Activated T-cell treated with anti-CD3 and anti-CD28 coated beads for 4 hours (primary cell): ENCODE measurements around the gene OR52E8.
A peak's percentile ranks its signal among the peaks of the same experiment; 100 is the strongest.

ENCODE experiments used
- DNase-seq: peaks from one replicate; pipeline ENCODE4 v3.0.0-alpha.2; 2020

The OR52E8 gene

DNA sequence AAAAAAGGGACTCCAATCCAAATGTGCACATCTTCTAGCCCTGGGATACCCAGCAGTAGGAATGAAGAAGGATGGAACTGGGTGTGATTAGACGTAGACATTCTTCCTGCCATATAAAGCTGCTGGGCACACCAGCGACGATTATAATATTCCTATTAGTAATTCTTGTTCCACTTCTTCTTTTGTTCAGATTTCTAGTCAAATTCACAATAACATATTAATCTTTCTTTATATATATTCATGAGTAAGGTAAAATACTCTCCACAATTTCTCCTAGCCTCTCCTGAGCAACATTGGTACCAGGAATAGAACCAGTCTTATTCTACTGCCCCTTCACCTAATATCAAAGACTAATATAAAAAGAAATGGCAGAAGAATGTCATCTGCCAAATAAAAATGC, at the start of gene OR52E8:
TSS of gene OR52E8 (minus strand) at position 101 of the 400 bp plus-strand sequence. CDS start at position 101, 0 bp downstream.
- DNase-seq = no peak

GRCh38 chr11:5899534-5899933, 42.0 kb upstream of the OR52E8 start:
- no peak for DNase-seq

DNA sequence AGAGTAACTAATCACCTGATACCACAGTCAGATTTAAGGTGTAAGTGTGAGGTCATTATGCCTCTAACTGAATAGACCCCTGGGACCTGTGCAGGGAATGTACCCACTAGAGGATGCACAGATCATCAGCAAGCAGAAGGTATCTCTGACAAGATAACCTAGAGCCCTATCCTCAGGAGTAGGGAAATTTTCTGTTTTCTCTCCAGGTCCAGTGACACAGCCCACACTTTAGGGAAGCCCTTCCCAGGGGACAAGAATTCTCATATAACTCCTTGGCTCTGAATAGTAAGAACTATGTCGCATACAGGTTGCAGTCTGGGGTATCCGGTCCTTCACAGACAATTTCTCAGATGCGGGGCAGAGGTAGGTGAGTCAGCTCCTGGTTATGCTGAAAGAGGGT, 35.4 kb upstream of the OR52E8 start, which contains the start of gene OR52E5:
TSS of gene OR52E5 (plus strand) at position 301 of the 400 bp plus-strand sequence. CDS start 7,569 bp downstream, outside the sequence.
- no peak for DNase-seq

- DNase-seq = no peak
These were observed 33.8 kb upstream of the OR52E8 start for GRCh38 chr11:5891216-5891800.

- no peak for DNase-seq
These were observed 30.2 kb upstream of the OR52E8 start for GRCh38 chr11:5887661-5888060.

DNA sequence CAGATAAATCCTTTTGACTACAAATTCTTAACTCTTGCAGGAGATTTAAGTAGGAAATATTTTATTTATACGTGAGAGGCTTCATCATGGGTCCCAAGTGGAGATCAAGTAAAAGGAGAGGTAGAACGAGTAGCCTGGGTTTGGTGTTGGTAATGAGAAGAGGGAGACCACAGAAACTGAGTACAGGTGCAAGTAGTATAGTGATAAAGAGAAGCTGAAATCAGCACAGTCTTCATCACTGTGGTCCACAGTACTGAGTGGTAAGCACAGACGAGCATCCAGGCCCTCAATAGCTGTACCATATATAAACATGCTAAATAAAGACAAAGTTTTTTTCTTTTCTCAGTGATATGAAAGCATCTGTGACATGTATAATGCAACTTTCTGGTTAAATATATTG, 29.7 kb upstream of the OR52E8 start:
- no peak for DNase-seq

GRCh38 chr11:5881756-5882155, 24.3 kb upstream of the OR52E8 start:
- no peak for DNase-seq

DNA sequence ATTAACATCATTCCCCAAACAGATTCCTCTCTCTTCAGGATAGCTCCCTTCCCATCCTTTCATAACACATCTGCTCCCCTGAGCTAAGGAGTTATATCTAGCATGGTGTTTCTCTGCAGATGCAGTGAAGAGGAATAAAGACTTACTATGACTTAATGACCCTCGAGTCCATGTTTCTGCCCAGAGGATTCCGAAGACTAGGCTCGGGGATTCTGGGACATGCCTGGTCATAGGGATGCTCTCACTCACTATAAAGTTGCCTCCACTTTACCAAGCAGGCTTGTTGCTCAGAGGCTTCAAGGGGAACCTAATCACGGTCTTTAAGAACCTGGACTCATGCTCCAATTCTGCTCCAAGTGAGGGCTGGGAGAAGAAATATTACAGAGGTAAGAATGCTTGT, 22.8 kb upstream of the OR52E8 start, which contains the start of gene OR52E4:
TSS of gene OR52E4 (plus strand) at position 301 of the 400 bp plus-strand sequence. CDS start 3,664 bp downstream, outside the sequence.
- DNase-seq = no peak

DNA sequence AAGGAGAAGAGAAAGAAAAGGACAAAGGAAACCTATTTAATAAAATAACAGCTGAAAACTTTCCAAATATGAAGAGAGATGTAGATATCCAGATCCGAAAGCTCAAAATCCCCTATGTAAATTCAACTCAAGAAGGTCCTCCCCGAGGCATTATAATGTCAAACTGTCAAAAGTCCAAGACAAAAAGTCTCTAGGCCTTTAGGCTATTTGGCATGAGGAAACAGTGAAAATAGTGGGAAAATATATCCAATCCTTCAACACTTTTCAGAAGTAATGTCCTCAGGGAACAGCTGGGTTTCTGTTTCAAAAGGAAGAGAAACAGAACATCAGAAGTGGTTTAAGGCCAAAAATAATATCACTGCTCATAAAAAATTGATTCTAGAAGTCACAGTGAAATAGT, 21.1 kb upstream of the OR52E8 start:
- no peak for DNase-seq

- no peak for DNase-seq
These were observed 8.3 kb upstream of the OR52E8 start for GRCh38 chr11:5865826-5866225.

DNA sequence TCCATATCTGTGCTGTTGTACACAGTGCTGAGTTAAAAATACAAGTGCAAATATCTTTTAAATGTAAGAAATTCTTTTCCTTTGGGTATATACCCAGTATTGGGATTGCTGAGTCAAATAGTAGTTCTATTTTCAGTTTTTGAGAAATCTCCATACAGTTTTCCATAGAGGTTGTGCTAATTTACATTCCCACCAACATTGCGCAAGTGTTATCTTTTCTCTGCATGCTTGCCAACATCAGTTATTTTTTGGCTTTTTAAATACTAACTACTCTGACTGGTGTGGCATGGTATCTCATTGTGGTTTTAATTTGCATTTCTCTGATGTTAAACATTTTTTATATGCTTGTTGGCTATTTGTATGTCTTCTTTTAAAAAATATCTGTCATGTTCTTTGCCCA, 6.5 kb downstream of the OR52E8 start:
- no peak for DNase-seq

GRCh38 chr11:5847711-5848110, 9.8 kb downstream of the OR52E8 start:
- no peak for DNase-seq

DNA sequence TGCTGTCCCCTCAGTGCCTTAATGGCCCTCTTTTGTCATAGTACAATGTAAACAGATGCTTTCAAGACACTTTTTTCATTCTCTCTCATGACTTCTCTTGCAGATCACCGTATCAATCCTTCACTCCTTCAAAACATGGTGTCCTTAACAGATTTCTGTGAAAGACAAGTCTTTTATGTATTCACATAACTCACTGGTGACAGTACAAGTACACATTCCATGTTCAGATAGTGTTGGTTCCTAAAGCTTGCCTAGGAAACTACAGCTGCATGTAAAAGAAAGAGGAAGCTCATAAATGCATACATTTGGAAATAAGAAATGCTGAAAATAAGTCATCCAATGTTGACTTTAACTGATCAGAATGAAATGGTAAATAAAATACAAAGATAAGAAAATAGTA, 10.8 kb downstream of the OR52E8 start:
- no peak for DNase-seq

- DNase-seq = no peak
These were observed 15.7 kb downstream of the OR52E8 start, which contains the start of gene OR52E6 for GRCh38 chr11:5841797-5842196. TSS of gene OR52E6 (minus strand) at chr11:5841897. CDS start at chr11:5841897, 0 bp downstream.

GRCh38 chr11:5837695-5838094, 19.8 kb downstream of the OR52E8 start:
- DNase-seq = no peak

DNA sequence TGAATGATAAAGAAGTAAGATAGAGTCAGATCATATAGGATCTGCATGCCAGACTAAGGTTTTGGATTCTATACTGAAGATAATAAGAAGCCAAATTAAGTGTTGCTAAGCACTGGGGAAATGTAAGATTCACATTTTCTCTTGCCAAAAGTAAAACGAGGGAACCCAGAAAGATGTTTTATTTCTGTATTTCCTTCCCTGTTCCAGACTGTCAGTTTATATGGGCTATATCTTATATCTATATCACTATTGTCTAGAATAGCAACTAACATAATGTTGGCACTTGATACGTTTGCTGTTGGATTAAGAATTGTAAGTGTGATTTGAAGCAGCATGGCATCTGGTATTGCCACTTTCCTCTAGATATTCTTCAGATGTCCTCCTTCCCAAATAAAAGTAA, 24.0 kb downstream of the OR52E8 start:
- no peak for DNase-seq

GRCh38 chr11:5831196-5831829, 26.2 kb downstream of the OR52E8 start:
- no peak for DNase-seq

DNA sequence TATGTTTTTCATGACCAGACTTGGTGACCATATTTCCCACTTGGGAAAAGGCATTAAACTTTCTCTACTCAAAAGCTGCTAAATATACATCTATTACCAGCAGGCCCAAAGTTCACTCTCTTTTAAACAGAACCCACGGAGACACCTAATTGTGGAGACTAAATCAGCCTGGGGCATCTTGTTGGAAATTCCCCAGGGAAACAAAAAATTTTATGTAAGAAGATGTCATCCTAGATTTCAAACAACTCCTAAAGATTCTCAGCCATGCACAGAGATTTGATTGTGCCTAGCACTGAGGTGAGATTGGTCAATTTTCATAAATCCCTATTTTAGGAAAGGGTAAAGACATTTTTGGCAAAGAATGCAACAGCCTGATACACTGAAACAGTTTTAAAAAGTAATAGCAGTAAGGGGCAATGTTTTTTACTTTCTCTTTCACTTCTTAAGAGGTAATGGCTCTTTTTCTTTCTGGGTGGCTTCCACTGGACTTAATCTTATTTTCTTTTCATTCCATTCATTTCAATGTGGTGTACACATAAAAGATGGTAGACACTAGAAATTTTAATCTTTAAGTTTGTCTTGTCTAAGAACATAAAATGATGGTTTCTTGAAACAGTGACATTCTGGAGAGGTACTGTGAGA, 39.1 kb downstream of the OR52E8 start:
- no peak for DNase-seq

- no peak for DNase-seq
These were observed 42.0 kb downstream of the OR52E8 start for GRCh38 chr11:5815534-5815933.

GRCh38 chr11:5809905-5810795, 47.3 kb downstream of the OR52E8 start:
- no peak for DNase-seq

- no peak for DNase-seq
These were observed 48.4 kb downstream of the OR52E8 start for GRCh38 chr11:5809122-5809519.

- DNase-seq = peak; percentile 62
These were observed 48.9 kb downstream of the OR52E8 start, which contains the start of gene OR52N2 for GRCh38 chr11:5808500-5809121. TSS of gene OR52N2 (plus strand) at chr11:5808924. CDS start at chr11:5820336, 11,412 bp downstream.
